Karpas-422 (cell line): ENCODE results near the gene CLCNKB. TPM values are rescaled to one million over a fixed set of nuclear protein-coding genes. Genes with fewer than 3 reads are reported as not detected.
"Not testable (repeated sequence)": the region's sequence is repeated elsewhere in the genome, so short reads cannot be mapped to it uniquely, and the experiment has no call there.

Experiments
- DNase-seq: peaks from one replicate; pipeline ENCODE4 v3.0.0-alpha.2; 2015
- H2AFZ ChIP-seq: fragments of 200-600 bp; sonication (generic); 2 replicates; pipeline ENCODE4 v1.6.1; 2014; ENCODE audit warnings: antibody characterized with exemption, low read length, mixed read lengths
- H3K27ac ChIP-seq: fragments of 200-600 bp; sonication (generic); 2 replicates; pipeline ENCODE4 v1.5.1; 2014; ENCODE audit warnings: mild to moderate bottlenecking, low read length, moderate library complexity
- H3K27me3 ChIP-seq: fragments of 200-600 bp; sonication (generic); 2 replicates; pipeline ENCODE4 v1.6.1; 2014; ENCODE audit warnings: low read length, mixed read lengths
- H3K36me3 ChIP-seq: fragments of 200-600 bp; sonication (generic); 2 replicates; pipeline ENCODE4 v1.6.1; 2014; ENCODE audit warnings: low read length, mixed read lengths; ENCODE audit not compliant: insufficient read depth
- H3K4me1 ChIP-seq: fragments of 200-600 bp; sonication (generic); 2 replicates; pipeline ENCODE4 v1.6.1; 2014; ENCODE audit warnings: mild to moderate bottlenecking, low read length, mixed read lengths
- H3K4me2 ChIP-seq: fragments of 200-600 bp; sonication (generic); 2 replicates; pipeline ENCODE4 v1.6.1; 2014; ENCODE audit warnings: low read length, low read depth, mild to moderate bottlenecking; ENCODE audit not compliant: poor library complexity, severe bottlenecking
- H3K4me3 ChIP-seq: fragments of 200-600 bp; sonication (generic); 2 replicates; pipeline ENCODE4 v1.5.1; 2014; ENCODE audit warnings: mild to moderate bottlenecking, antibody characterized with exemption, low read length, mixed read lengths
- H3K79me2 ChIP-seq: fragments of 200-600 bp; sonication (generic); 2 replicates; pipeline ENCODE4 v1.6.1; 2014; ENCODE audit warnings: mild to moderate bottlenecking, low read length, mixed read lengths
- H3K9ac ChIP-seq: fragments of 200-600 bp; sonication (generic); 2 replicates; pipeline ENCODE4 v1.6.0; 2014; ENCODE audit warnings: low read length
- H3K9me2 ChIP-seq: fragments of 200-600 bp; sonication (generic), shearing (Covaris generic); replicated peaks from 2 replicates; pipeline ENCODE4 v1.6.0; 2014; ENCODE audit warnings: mild to moderate bottlenecking, low read length, moderate library complexity; ENCODE audit not compliant: insufficient read depth
- H3K9me3 ChIP-seq: fragments of 300-700, 200-600 bp; sonication (generic); 2 replicates; pipeline ENCODE4 v1.6.1; 2014; ENCODE audit warnings: low read length, mixed read lengths
- H4K20me1 ChIP-seq: fragments of 200-600 bp; sonication (generic); 2 replicates; pipeline ENCODE4 v1.6.1; 2014; ENCODE audit warnings: mild to moderate bottlenecking, antibody characterized with exemption, low read length, low read depth; ENCODE audit not compliant: insufficient read depth
- total RNA-seq: library from RNA; depleted of rRNA; stranded (reverse); fragments of >200 nt; shearing (Covaris generic); gene quantifications from 2 replicates; pipeline ENCODE4 v1.2.3, GENCODE V29; 2014; ENCODE audit warnings: low replicate concordance

The CLCNKB gene
- total RNA-seq, 1 experiment from 2014 or later: not detected

DNA sequence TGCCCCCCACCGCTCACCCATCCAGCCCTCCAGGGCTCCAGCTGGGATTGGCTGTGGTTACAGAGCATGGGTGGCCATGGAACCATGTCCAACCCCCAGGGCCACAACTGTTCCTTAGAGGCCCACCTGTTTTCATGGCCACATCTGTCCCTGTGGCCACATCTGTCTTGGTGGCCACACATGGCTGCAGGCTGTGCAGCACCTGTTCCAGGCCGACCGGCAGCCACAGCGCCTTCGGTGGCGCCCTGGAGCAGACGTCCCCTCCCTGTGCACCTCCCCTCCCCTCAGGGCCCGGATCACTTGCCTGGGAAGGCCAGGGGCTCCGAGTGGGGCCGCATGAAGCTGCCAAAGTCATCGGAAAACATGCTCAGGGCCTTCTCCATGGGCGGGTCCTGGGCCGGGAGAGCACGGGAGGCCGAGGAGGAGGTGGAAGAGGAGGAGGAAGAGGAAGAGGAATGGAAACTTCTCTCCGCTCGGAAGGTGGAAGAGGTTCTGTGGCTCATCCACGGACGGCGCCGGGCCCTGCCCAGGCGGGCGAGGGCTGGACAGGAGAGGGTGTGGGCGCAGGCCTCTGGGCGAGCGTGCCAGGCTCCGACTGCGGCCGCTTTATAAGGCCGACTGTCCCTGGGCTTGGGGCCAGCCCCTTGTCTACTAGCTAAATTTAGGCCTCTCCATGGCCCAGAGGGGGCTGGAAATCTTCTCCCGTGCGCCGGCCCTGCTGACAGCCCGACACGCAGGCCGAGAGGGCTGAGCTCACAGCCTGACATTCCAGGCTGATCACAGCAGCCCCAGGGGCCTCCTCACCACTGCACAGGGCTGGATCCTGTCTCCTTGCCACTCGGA lies 25.9 kb upstream of the CLCNKB start, which contains the start of gene HSPB7:
TSS of gene HSPB7 (minus strand) at position 583 of the 843 bp plus-strand sequence. CDS start at position 503, 80 bp downstream.
- H3K27ac ChIP-seq: no peak within 1 kb of the TSS
- no peak within 1 kb of the TSS for H2AFZ ChIP-seq
- no peaks in the 10 kb centered on the region for H3K27me3 ChIP-seq
- H3K4me1 ChIP-seq: peaks cover 13% of the 10 kb centered on the region
- no peaks in the 10 kb centered on the region for H3K9me3 ChIP-seq
- H4K20me1 ChIP-seq: no peaks in the 10 kb centered on the region
- no peak within 1 kb of the TSS for H3K4me2 ChIP-seq
- H3K36me3 ChIP-seq: no peaks in the 10 kb centered on the region
- no peaks in the 10 kb centered on the region for H3K79me2 ChIP-seq
- no peak within 1 kb of the TSS for H3K9ac ChIP-seq
- no peaks in the 10 kb centered on the region for H3K9me2 ChIP-seq
- no peak within 1 kb of the TSS for H3K4me3 ChIP-seq
- DNase-seq: peak; percentile 58

DNA sequence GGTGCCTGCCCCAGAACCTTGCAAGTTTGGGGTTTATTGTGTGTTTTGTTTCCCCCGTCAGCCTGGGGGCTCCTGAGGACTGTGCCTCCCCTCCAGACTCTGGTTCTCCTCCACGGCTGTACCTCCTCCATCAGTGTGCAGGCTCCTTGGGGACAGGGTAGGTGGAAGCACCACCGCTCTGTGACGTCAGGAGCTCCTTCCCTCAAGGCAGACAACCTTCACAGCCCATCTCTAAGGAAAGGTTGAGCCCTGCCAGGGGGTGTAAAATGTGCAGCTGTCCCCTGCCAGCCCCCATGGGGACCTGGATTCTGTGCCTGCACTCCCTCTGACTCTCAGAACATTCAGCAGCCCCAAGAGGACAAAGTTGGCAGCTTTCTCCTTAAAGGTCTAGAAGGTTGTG lies 25.3 kb upstream of the CLCNKB start:
- no peak overlapping the region for H3K4me3 ChIP-seq
- H3K4me1 ChIP-seq: peaks cover 8% of the 10 kb centered on the region
- no peak overlapping the region for H3K27ac ChIP-seq
- H3K36me3 ChIP-seq: no peaks in the 10 kb centered on the region
- no peaks in the 10 kb centered on the region for H3K27me3 ChIP-seq
- no peaks in the 10 kb centered on the region for H3K9me2 ChIP-seq
- H3K9ac ChIP-seq: no peak overlapping the region
- H3K4me2 ChIP-seq: no peak overlapping the region
- no peaks in the 10 kb centered on the region for H3K79me2 ChIP-seq
- no peaks in the 10 kb centered on the region for H3K9me3 ChIP-seq
- no peak for DNase-seq
- H4K20me1 ChIP-seq: no peaks in the 10 kb centered on the region
- no peak overlapping the region for H2AFZ ChIP-seq

DNA sequence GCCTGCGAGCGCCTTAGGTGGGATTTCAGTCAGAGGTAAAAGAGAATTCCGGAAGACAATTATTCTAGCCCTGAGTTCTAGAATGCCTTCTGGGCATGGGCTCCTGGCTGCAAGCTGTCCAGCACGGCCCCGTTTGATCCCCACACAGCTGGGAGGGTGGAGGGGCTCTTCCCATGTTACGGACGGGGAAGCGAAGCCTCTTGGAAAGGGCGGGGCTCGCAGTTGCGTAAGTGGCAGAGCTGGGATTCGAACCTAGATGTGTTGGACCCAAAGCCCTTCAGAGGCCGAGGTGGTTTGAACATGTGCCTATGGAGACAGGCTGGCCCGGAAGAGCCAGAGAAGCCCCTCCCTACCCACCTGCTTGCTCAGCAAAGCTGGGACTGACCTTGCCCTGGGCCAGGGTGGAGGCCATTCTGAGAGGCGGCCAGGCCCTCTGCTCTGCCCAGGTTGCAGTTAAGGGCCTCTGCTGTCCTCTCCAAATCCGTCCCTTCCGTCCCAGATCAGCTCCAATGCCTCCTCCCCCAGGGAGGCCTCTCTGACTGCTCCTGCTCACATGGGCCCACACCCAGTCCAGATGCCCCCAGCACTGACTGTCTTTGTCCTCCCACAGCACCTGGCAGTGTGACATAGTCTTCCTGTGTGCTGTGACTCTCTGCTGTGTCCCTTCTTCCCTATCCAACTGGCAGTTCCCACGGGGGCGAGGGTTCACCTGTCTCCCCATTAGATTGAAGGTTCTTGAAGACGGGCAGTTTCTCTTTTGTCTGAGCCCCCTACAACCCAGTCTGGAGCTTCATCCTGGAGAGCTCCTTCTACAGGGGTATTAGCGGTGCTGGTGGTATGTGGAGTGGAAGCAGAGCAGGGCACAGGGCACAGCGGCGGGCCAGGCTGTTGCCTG lies 24.6 kb upstream of the CLCNKB start:
- no peaks in the 10 kb centered on the region for H3K79me2 ChIP-seq
- H3K27ac ChIP-seq: no peak overlapping the region
- no peaks in the 10 kb centered on the region for H3K36me3 ChIP-seq
- H3K9me2 ChIP-seq: no peaks in the 10 kb centered on the region
- no peak overlapping the region for H3K4me2 ChIP-seq
- DNase-seq: no peak
- no peaks in the 10 kb centered on the region for H4K20me1 ChIP-seq
- H2AFZ ChIP-seq: no peak overlapping the region
- peaks cover 8% of the 10 kb centered on the region for H3K4me1 ChIP-seq
- H3K9ac ChIP-seq: no peak overlapping the region
- H3K27me3 ChIP-seq: no peaks in the 10 kb centered on the region
- no peak overlapping the region for H3K4me3 ChIP-seq
- no peaks in the 10 kb centered on the region for H3K9me3 ChIP-seq

DNA sequence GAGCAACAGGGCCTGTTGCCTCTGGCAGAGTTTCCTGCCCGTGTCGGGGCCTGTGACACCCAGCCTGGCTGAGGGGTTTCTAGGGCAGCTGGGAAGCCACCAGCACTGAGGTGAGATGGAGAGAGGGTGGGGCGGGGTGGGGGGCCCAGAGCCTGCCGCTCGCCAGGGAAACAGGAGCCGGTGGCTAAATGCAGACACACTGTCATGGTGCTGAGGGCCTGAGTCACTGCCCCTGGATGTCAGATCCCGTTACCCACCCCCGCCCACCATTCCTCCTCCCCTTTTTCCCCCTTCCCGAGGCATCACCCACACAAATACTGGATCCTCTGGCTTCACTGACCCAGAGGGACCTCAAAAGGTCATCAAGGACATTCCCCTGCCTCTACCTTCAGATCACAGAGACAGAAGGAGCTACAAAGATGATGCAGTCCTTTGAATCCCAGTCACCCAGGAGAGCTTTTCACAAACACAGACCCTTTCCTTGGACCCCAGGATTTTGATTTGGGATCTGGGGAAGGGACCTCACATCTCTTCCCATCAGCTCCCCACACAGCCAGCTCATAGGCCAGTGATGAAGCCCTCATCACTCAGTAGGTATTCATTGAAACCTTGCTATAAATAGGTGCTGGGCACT lies 23.8 kb upstream of the CLCNKB start:
- H3K4me1 ChIP-seq: peaks cover 4% of the 10 kb centered on the region
- no peaks in the 10 kb centered on the region for H3K79me2 ChIP-seq
- H2AFZ ChIP-seq: no peak overlapping the region
- H3K9ac ChIP-seq: no peak overlapping the region
- no peaks in the 10 kb centered on the region for H3K9me2 ChIP-seq
- H3K36me3 ChIP-seq: no peaks in the 10 kb centered on the region
- no peak overlapping the region for H3K4me3 ChIP-seq
- no peak overlapping the region for H3K4me2 ChIP-seq
- H4K20me1 ChIP-seq: no peaks in the 10 kb centered on the region
- no peak overlapping the region for H3K27ac ChIP-seq
- no peak for DNase-seq
- no peaks in the 10 kb centered on the region for H3K27me3 ChIP-seq
- no peaks in the 10 kb centered on the region for H3K9me3 ChIP-seq

DNA sequence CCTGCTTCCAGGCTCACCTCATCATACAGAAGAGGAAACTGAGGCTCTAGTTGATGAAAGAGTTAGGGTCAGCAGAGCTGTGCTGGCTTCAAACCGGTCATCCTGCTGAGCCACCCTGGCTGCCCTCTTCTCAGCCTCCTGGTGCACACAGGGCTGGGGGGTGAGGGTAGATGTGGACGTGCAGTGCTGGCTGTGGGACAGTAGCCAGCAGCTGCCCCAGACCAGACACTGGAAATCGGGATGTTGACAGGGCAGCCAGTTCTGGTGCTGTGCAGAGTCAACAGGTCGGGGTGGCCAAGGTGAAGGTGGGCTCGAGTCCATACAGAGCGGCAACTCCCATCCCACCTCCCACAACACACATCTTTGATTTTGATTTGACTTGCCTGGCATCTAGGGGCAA lies 23.3 kb upstream of the CLCNKB start:
- Histone ChIP-seq H3K4me1 (no peaks in the 10 kb centered on the region), H3K4me3 (no peak overlapping the region), H3K27ac (no peak overlapping the region), H2AFZ (no peak overlapping the region), H3K9me2 (no peaks in the 10 kb centered on the region), H3K4me2 (no peak overlapping the region), H3K9ac (no peak overlapping the region), H3K79me2 (no peaks in the 10 kb centered on the region), H4K20me1 (no peaks in the 10 kb centered on the region), H3K36me3 (no peaks in the 10 kb centered on the region), H3K27me3 (no peaks in the 10 kb centered on the region), H3K9me3 (no peaks in the 10 kb centered on the region)
- DNase-seq: no peak

DNA sequence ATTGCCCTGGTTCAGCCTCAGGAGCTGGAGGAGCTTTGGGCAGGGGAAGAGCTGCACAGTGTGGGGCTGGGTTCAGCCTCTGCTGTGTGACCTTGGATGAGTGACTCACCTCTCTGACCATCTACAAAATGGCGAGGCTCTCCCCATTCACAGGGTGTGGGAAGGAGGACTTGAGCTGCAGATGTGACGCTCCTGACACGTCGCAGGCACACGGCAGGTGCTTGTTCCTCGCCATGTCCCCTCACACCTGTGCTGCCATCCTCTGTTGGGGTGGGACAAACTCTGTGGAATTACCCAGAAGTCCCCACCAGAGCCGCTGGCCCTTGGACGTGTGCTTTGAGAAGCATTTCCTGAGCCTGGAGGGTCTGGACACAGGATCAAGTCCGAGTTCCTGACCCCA lies 22.7 kb upstream of the CLCNKB start:
- H3K27me3 ChIP-seq, DNase-seq, H3K27ac ChIP-seq, H3K4me3 ChIP-seq, H4K20me1 ChIP-seq, H3K9me3 ChIP-seq, H3K36me3 ChIP-seq, H3K9ac ChIP-seq, H3K4me2 ChIP-seq, H2AFZ ChIP-seq, H3K79me2 ChIP-seq, H3K4me1 ChIP-seq, H3K9me2 ChIP-seq: not testable (repeated sequence)

DNA sequence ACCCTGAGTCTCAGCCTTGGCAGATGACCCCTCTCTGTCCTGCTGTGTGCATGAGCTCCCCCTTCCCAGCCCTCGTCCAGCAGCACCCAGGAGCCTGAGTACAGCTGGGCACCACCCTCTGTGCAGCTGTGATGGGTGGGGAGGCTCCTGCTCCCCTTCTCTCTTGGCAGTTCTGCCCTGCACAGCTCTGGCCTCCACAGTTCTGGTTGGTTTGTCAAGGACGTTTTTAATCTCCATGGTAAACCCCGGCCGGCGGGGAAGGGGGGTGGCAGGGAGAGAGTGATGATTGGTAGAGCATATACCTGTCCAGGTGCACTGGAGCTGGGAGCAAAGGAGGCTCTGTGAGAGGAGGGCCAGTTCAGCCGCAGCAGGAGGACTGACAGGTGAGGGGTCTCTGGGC lies 21.9 kb upstream of the CLCNKB start, which contains the start of gene CLCNKA:
TSS of gene CLCNKA (plus strand) at position 356 of the 400 bp plus-strand sequence. CDS start 584 bp downstream, outside the sequence.
- H2AFZ ChIP-seq: no peak within 1 kb of the TSS
- H3K9me2 ChIP-seq: no peaks in the 10 kb centered on the region
- no peak within 1 kb of the TSS for H3K4me2 ChIP-seq
- no peaks in the 10 kb centered on the region for H4K20me1 ChIP-seq
- no peak for DNase-seq
- no peaks in the 10 kb centered on the region for H3K4me1 ChIP-seq
- H3K4me3 ChIP-seq: no peak within 1 kb of the TSS
- no peaks in the 10 kb centered on the region for H3K36me3 ChIP-seq
- H3K79me2 ChIP-seq: no peaks in the 10 kb centered on the region
- no peak within 1 kb of the TSS for H3K27ac ChIP-seq
- H3K27me3 ChIP-seq: no peaks in the 10 kb centered on the region
- no peak within 1 kb of the TSS for H3K9ac ChIP-seq
- H3K9me3 ChIP-seq: no peaks in the 10 kb centered on the region

DNA sequence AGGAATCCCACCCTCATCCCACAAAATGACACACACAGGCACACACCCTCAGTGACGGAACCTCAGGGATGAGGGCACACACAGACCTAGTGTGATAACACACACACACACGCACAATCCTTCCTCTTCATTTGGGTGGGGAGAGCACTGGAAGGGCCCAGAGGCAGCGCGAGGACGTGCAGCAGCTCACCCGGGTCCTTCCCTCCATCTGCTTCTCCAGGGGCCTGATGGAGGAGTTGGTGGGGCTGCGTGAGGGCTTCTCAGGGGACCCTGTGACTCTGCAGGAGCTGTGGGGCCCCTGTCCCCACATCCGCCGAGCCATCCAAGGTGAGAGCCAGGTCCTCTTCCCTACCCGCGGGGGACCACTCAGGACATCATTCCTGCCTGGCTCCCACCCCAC lies 21.2 kb upstream of the CLCNKB start:
- no peak overlapping the region for H3K4me2 ChIP-seq
- H3K4me3 ChIP-seq: no peak overlapping the region
- no peak for DNase-seq
- no peaks in the 10 kb centered on the region for H3K9me2 ChIP-seq
- no peaks in the 10 kb centered on the region for H3K79me2 ChIP-seq
- H3K9me3 ChIP-seq: no peaks in the 10 kb centered on the region
- H2AFZ ChIP-seq: no peak overlapping the region
- H3K4me1 ChIP-seq: no peaks in the 10 kb centered on the region
- no peaks in the 10 kb centered on the region for H3K27me3 ChIP-seq
- H3K36me3 ChIP-seq: no peaks in the 10 kb centered on the region
- no peak overlapping the region for H3K27ac ChIP-seq
- no peak overlapping the region for H3K9ac ChIP-seq
- no peaks in the 10 kb centered on the region for H4K20me1 ChIP-seq
